Breast epithelium (tissue), 4 donors: ENCODE results near the gene MAGEE2. TPM values are rescaled to one million over a fixed set of nuclear protein-coding genes. Genes with fewer than 3 reads are reported as not detected.

ENCODE experiments used
- DNase-seq, 2 donors: peaks; one replicate each; pipeline ENCODE4 v3.0.0-alpha.2; 2019; ENCODE audit warnings: low spot score in 2 of 2
- H3K27ac ChIP-seq, 2 donors: fragments of 200-600 bp; sonication (generic) in 1 of 2; one replicate each; pipeline ENCODE4 v1.5.1; 2016 to 2019; ENCODE audit warnings: mild to moderate bottlenecking in 1 of 2
- H3K27me3 ChIP-seq, 2 donors: fragments of 200-600 bp; sonication (generic) in 1 of 2; one replicate each; pipeline versions ENCODE4 v1.5.1 to v1.6.0; 2017 to 2019; ENCODE audit warnings: control low read depth in 1 of 2, mild to moderate bottlenecking in 1 of 2
- H3K36me3 ChIP-seq: fragments of 200-600 bp; one replicate; pipeline ENCODE4 v1.5.1; 2019
- H3K4me1 ChIP-seq, 2 donors: fragments of 200-600 bp; sonication (generic); one replicate each; pipeline ENCODE4 v1.5.1; 2016 to 2019; ENCODE audit warnings: control low read depth in 1 of 2
- H3K4me3 ChIP-seq, 3 donors: fragments of 200-600 bp; sonication (generic); 1 replicate in 2 of 3; 2 replicates in 1 of 3; pipeline ENCODE4 v1.5.1; 2016 to 2019; ENCODE audit warnings: mild to moderate bottlenecking in 3 of 3, moderate library complexity in 2 of 3
- H3K9me3 ChIP-seq, 2 donors: fragments of 200-600 bp; sonication (generic) in 1 of 2; one replicate each; pipeline ENCODE4 v1.5.1; 2016 to 2019; ENCODE audit warnings: control low read depth in 1 of 2
- CTCF ChIP-seq, 3 donors: fragments of 450-650 bp; IDR thresholded peaks; one replicate each; pipeline ENCODE4 v1.5.1; 2016 to 2017; ENCODE audit warnings: antibody characterized with exemption in 3 of 3, mild to moderate bottlenecking in 3 of 3, moderate library complexity in 3 of 3
- POLR2A ChIP-seq: fragments of 450-650 bp; IDR thresholded peaks from one replicate; pipeline ENCODE4 v1.6.1; 2016; ENCODE audit warnings: antibody characterized with exemption, mild to moderate bottlenecking, moderate library complexity
- POLR2AphosphoS5 ChIP-seq, 3 donors: sonication (generic); formaldehyde crosslinking; IDR thresholded peaks; one replicate each; pipeline ENCODE4 v1.6.1; 2017; ENCODE audit warnings: antibody characterized with exemption in 3 of 3
- intact Hi-C: fragments of 100-400 bp; cut with DNase I; formaldehyde crosslinking; loops from one replicate; pipeline ENCODE4 v1.15.1; 2023; ENCODE audit warnings: low total_unique reads
- total RNA-seq, 3 donors: library from RNA; depleted of rRNA; stranded (reverse); fragments of >200 nt; gene quantifications; one replicate each; pipeline ENCODE4 v1.1.0, GENCODE V29; 2016

The MAGEE2 gene
- total RNA-seq, 3 donors from 2014 or later: not detected

- H3K4me3 ChIP-seq: peak overlapping the region; percentile 48 to 65 (median 54)
- TF ChIP-seq CTCF (IDR thresholded peaks at IDR 0.05) (no peak), POLR2AphosphoS5 (IDR thresholded peaks at IDR 0.05) (no peak), POLR2A (no peak)
- peaks cover 26 to 36% of the 10 kb centered on the region in 2 donors for H3K9me3 ChIP-seq
- peaks cover 0 to 20% of the 10 kb centered on the region in 2 donors for H3K27me3 ChIP-seq
- peak overlapping the region; percentile 50 to 77 for H3K27ac ChIP-seq
- DNase-seq: peak in 1 of 2 donors; percentile 48
- no peaks in the 10 kb centered on the region for H3K36me3 ChIP-seq
- intact Hi-C loops: no loop called here
- H3K4me1 ChIP-seq: no peaks in the 10 kb centered on the region
These were observed 38.0 kb downstream of the MAGEE2 start for GRCh38 chrX:75746891-75747639.
